ENCODE results near the gene RASGRP2.

The RASGRP2 gene

DNA sequence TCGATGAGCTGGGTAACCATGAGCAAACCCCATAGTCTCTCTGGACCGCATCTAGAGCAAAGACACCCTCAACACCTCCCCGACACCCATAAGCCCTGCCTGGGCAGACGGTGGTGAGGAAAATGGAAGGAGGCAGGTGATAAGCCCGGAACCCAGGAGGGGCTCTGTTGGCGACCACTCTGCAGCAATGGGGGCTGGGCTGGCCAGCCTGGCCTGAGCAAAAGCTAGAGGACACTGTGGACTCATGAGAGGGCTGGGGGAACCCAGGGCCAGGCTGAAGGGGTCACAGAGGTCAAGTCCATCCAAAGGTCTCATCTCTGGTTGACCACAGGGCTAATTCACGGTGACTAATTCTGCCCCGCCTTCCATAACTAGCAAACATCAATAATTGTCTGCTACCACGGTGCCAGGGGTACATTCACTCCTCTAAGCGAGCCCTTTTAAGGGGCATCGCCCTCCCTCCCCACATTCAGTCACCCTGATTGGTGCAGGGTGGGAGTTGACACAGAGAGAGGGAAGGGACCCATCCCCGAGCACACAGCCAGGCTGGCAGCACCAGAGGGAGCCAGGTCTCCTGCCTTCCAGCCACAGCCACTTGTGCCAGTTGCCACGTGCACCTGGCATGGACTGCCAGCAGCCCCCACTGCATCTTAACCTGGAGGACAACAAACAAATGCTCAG, 11.9 kb upstream of the RASGRP2 start:
- no peak for DNase-seq (ENCODE audit: low spot score)

DNA sequence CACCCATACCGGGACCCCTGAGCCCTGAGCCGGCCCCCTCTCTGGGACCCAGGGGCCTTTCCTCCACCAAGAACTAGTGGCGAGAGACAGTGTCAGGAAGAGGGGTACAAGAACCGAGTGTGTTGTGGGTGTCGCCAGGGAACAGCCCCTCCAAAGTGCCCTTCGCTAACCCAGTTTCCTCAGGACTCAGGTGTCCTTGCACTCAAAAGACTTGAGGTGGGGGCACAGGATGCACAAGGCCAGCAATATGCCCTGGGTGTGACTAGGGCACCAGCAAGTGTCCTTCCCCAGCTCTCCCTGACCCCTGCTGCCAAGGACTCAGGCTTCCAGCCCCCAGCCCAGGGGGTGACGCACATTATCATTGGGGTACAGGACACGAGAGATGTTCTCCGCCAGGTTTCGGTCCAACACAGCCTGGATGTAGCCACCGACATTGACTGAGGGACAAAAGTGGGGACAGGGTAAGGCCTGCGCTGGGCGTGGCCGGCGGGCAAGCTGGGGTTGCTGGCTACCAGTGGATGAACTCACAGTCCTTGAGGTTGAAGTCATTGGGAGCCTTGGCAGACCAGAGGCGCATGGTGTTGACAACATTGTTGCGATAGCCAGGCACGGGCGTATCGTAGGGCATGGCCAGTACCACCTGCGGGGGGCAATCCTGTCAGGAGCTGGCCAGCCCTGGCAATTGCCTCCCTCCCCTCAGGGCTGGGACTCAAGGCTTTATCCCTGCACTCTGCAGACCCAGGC, 11.1 kb upstream of the RASGRP2 start:
- DNase-seq (ENCODE audit: low spot score), result no peak

DNA sequence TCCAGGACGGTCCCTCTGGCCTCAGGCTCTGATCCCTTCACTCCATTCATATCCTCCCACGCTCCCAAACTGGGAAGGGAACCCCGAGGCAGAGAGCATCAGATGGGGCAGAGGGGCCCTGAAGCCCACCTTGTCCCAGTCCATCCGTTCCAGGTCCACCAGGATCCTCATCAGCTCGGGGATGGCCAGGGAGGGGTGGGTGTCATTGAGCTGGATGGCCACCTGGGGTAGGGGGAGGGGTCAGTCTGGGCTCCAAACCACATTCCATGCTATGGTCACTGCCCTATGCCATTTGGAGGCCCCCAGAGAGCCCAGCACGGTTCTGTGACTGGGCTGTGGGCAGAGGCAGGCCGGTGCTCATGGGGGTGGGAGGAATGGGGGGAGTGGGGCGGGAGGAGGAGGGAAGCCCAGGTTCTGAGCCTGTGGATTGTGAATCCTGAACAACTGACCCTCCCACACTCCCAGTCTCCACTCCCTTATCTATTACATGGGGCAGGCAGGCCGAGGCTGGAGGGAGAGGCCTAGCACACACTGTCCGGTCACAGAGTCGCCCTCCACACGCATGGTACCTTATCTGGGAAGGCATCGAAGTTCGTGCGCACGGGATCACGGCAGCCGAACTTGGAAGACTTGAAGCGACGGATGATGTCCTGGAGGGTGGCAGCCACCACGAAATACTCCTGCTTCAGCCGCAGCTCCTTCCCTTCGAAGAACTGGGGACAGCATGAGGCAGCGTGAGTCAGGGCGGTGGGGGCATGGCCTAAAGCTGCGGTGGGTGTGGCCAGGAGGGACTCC, 10.4 kb upstream of the RASGRP2 start:
- DNase-seq (ENCODE audit: low spot score), result peak; percentile 46

DNA sequence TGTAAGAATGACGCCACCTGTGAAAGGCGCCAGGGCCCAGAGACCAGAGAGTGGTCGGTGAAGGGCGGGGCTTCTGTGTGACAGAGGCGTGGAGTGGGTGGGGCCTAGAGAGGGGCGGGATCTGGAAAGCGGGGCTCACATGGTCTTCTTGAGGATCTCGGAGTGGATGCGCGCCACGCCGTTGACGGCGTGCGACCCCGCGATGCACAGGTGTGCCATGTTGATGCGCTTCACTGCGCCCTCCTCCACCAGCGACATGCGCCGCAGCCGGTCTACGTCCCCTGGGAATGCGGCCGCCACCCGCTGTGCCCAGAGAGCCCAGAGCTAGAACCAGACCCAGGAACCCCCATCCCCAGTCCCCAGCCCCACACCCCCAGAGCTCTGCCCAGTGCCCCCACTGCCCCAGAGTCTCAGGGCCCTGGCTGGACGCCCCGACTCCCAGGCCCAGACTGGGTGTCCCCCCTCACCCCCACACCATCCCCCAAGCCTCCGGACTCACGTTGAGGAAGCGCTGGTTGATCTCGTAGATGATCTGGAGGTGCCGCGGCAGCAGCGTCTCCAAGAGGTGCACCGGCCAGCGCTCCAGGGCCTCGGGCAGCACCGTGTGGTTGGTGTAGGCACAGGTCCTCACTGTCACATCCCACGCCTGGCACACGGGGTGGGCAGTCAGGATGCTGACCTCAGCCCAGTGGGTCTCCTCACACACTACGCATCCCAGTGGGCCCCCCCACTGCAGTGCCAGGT, 9.6 kb upstream of the RASGRP2 start:
- DNase-seq (ENCODE audit: low spot score), result no peak

DNA sequence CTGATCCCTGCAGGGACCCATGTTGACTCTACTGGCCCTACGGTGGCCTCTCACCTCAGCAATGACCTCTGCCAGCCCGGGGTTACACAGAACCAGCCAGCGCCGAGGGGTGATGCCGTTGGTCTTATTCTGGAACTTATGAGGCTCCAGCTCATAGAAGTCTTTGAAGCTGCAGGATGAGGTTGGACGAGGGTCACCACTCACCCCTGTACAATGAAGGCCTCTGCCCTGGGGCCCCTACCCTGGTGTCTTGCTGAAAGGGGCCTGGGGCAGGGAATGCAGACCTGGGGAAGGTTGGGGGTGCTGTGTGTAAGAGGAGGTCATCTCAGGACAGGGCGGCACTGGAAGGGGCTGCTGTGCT, 9.1 kb upstream of the RASGRP2 start:
- no peak for DNase-seq (ENCODE audit: low spot score)

DNA sequence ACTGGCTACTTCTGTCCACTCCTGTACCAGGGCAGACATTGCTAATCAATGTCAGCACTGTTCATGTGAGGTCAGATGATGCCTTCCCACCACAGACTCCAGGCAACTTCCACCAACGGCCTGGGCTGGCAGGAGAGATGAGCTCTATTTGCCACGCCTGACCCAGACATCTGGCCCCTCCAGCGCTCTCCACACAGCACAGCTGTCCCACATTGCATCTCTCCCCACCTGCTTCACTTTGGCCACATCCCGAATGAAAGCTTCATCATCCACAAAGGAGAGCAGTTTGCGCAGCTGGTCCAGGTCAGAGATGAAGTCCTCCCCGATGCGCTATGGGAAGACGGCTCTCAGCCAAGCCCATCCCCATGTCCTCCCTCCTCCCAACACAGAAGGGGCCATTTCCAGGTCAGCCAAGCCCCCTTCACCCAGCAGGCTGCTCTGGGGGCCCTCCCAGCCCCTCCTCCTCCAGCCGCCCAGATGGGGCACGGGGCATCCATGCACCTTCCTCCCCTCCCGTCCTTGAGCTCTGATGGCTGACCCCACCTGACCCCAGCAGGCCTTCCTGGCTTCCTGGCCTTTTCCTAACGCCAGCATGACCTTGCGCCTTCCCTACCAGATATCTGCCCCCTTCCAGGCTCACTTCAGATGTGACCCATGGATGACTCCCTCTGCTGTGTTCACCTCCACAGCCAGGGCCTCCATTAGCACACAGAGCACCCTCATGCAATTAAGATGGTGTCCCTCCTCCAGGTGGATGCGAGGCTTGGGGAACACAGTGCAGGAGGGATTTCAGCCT, 8.4 kb upstream of the RASGRP2 start:
- DNase-seq (ENCODE audit: low spot score), result peak; percentile 40

DNA sequence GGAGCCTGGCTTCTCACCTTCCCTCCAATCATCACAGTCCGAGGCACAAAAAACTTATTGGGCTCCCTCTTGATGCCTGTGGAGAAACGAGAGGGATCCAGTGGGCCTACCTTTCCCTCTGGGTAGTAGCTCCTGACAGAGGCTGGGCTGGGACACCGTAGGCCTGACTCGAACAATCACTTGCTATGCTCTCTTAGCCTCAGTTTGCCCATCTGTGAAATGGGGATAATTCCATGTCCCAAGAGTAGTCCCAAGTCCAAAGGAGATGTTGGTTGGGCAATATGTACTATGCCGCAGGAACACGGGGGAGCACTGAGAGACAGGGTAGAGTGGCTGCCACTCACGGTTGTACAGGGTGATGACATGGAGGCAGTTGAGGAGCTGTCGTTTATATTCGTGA, 7.6 kb upstream of the RASGRP2 start:
- no peak for DNase-seq (ENCODE audit: low spot score)

DNA sequence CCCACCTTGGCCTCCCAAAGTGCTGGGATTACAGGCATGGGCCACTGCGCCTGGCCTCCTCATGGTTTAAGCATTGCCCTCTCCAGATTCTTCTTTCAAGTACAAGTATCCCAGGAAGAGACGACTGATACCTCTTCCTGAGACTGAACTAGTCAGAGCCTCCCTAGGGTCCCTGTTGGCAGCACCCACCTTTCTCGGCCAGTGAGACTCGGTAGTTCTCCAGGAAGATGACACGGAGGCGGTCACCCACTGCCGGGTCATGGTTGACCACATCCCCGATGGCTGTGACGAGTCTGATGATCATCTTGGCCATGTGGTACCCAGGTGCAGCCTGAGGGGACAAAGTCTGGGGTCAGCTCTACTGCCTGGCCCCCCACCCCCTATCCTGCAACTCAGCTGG, 7.2 kb upstream of the RASGRP2 start:
- DNase-seq (ENCODE audit: low spot score), result no peak

DNA sequence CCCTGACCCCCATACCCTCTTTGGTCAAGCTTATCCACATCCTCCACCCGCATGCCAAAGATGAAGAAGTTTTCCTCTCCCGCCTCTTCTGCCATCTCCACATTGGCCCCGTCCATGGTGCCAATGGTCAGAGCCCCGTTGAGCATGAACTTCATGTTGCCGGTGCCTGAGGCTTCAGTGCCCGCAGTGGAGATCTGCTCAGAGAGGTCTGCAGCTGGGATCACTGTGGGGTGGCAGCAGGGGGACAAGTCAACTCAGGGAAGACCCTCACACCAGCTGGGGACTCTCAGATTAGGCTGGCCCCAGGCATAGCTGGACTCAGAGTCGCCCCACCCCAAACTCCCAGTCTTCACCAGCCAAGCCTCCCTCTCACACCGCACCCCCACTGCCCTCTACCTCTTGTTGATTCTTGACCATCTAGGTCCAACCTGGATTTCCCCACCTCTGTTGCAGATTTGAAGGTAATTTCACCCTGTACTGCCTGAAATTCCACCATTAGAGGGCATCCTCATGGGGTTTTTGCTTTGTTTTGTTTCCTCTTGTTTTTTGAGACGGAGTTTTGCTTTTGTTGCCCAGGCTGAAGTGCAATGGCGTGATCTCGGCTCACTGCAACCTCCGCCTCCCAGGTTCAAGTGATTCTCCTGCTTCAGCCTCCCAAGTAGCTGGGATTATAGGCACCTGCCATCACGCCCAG, 6.6 kb upstream of the RASGRP2 start:
- no peak for DNase-seq (ENCODE audit: low spot score)

DNA sequence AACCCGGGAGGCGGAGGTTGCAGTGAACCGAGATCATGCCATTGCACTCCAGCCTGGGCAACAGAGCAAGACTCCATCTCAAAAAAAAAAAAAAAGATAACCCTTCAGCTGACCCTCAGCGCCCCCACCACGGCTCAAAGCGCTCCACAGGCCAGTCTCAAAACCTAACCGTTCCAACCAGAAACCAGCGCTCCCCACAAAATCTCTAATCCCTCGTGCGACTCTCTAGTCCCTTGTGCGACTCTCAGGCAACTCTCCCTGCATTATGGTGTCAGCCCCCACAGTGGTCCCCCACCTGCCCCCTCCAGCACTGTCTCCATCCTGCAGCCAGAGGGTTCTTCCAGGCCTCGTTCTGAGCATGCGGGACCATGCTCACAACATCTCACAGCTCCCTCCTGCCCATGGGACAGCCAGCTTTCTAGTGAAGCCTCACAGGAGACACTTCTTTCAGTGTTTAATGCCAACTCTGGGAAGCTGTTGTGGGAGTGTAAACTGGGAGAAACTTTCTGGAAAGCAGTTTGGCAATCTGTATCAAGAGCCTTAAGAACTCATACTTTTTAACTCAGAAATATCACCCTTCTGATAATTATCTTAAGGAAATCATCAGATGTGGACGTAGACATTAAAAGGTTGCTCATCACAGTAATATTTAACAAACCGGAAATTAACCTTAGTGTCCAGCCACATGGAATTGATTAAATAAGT, 4.2 kb upstream of the RASGRP2 start:
- DNase-seq (ENCODE audit: low spot score), result no peak

DNA sequence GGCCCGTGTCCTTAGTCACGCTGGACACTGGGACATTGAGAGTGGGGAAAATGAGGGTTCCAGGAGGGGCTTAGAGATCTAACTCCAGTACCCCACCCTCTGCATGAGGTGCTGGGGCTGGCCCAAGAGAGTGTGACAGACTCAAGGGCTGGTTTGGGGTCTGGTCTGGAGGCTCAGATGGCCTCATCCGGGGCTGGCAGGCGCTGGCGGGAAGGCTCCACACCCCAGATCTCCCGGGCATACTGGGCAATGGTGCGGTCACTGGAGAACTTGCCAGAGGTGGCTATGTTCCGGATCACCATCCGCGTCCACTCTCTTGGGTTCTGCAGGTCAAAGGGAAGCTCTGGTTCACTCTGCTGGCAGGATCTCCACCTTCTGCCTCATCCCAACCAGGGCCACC, 2.5 kb upstream of the RASGRP2 start:
- DNase-seq (ENCODE audit: low spot score), result no peak

DNA sequence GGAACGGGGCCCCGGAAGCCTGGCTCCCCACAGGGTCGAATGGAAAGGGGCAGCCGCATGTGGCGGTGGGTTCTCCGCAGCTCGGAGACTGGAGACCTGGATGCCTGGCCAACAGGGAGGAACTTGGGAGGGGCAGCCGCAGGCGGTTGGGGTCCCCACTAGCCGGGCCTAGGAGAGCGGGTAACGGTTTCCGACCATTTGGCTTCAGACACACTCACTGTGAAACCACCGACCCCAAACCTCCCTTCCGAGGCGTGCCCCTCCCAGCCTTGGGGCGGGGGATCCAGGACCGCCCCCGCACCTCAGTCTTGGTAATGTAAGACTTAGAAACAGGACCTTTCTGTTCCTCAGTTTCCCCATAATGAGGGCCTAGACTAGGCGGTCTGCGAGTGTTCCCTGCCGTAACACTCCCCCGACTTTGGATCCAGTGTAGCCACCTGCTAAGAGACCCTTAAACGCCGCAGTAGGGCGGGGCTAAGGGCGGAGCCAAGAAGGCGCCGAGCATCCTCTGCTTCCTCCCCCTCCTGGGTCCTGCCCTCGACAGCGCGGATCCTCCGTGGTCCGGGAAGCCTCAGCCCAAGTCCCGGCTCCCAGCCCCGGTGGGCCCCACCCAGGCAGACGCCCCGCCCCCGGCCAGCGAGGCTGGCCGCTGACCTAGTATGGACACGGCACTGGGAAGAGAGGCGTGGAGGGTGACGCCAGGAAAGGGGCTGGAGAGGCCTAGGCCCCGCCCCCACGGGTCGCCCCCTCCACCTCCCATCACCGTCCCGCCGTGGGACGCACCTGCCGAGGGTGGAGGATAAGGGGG, 1.8 kb upstream of the RASGRP2 start:
- peak; percentile 87 for DNase-seq (ENCODE audit: low spot score)

DNA sequence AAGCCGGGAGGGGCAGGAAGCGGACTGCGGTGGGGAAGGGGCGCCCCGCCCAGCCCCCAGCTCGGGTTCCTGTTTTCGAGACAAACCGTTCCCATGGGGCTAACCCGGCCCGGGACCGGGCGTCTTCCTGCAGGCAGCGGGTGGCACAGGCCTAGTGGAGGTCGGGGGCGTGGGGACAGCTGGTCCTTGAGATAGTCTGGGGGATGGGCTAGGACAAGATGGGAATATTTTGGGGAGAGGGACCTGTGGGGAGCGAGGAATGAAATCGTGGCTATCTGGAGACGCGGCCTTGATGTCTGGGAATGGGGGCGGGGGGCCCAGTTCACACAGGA, 1.2 kb upstream of the RASGRP2 start:
- peak; percentile 72 for DNase-seq (ENCODE audit: low spot score)

DNA sequence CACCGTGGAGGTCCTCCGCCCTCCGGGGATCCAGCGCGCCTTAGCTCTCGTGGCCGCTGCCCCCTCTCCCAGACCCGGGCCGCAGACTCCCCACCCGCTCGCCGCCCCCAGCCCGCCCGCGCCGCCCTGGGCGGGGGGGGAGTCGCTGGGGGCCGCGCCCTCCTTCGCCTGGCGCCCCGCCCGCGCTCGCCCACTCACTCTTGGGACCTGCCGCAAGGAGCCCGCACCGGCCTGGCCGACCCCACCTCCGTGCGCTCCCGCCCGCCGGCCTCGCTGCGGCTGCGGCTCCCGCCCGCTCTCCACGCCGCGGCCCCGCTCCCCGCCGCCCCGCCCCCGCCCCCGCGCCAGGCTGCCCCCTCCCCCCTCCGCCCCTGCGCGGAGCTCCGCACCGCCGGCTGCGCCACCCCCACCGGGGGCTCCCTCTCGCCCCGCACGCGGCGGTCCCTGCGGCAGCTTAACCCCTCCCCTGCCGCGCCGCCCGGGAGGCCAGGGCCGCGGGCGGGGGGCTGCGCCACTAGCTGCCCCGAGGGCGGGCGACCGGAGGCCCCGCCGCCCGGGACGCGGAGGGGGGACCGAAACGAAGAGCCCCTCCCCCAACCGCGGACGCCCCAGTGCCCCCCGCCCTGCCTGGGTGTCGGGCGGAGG, 724 bp upstream of the RASGRP2 start:
- DNase-seq (ENCODE audit: low spot score), result no peak

DNA sequence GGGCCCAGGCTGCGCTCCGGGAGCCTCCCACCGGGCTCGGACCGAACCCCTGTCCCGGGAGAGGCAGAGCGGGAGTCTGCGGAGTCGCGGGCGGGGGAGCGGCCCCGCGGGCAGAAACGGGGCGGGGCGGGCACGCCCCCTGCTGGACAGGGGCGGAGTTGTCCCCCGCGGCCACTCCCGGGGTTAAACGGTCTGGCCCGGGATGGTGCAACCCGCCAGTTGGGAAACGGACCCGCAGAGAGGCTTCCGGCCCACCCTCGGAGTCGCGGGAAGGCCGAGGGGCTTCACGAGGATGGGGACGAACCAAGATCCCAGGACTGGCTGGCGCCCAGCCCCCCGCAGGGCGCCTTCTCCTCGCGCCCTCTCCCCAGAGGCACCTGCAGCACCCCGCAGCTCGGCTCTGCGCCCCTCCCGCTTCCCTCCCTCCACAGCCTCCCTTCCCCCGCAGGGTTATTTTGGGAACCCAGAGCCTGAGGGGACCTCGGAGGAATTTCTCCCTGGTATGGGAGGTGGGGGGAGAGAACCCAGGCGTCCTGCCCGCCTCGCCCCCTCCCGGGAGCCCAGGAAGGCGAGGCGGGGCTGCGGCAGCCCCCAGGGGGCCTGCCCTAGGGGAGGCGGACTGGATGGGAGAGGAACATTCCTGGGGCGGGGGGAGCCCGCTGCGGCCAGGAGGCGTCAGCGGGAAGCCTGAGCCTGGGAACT, 902 bp downstream of the RASGRP2 start:
- peak; percentile 87 for DNase-seq (ENCODE audit: low spot score)

DNA sequence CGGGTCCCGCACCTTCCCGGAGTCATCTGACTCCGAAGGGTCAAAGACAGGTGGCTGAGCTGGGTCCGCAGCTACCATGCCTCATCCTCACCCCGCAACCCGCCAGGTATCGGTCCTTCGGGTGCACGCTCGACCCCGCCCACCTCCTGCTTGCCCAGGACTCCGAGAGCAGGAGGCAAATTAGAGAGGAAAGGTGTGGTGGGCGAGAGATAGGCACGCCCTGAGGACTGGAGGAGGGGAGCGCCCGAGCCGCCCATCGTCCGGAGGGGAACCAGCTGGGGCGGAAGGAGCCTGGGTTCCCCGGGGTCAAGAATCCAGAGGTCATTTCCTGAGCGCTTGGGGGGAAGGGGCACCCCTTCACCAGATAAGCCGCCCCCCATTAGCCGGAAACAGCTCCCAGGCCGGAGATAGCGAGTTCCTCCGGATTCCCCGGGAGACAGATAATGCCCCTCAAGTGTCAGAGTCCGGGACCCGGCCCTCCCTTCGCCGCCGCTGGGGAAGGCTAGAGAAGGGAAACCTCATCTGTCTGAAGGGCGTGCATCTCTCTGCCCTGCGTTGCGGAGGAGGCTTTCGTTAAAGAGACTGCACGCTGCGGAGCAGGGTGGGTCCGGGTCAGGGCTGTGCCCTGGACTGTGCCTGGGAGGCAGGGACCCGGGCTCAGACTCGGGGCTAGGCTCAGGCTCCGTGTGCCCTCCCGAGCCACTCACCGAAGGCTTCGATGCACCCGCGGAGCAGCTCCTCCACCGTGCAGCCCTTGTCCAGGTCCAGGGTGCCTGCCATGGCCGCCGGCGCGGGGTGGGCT, 1.7 kb downstream of the RASGRP2 start:
- no peak for DNase-seq (ENCODE audit: low spot score)

DNA sequence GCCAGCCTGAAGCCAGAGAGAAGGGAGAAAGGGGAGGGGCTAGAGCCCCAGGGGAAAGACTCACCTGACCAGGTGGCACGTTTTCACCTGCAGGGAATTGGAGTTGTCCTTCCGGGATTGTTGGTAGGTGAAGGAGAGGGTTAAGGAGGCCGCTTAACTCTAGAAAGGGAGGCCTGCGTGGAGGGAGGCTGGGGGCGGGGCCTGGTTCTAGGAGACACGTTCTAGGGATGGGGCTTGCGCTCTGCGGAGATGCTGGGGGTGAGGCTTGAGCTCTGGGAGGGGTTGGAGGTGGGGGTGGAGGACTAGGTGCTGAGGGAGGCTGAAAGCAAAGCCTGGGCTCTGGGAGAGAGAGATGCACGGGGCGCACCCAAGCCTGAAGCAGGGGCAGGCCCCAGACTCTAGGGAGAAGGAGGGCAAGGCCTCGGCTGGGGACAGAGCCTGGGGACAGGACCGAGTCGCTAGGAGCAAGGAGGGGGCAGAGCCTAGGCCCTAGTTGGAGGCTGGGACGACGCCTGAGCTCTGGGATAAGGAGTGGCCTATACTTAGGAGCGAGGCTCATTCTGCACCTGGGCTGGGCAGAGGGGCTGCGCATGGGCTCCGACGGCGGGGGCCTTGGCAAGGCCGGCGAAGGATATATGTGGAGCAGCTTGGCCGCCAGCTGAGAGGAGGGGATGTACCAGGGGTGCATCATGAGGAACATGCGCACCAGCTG, 2.4 kb downstream of the RASGRP2 start:
- DNase-seq (ENCODE audit: low spot score), result no peak

Measured in ecto neural progenitor cell (in vitro differentiated cells).